Bronchial epithelial cell (primary cell): ENCODE measurements around the gene SYAP1. TPM values are rescaled to one million over a fixed set of nuclear protein-coding genes. Genes with fewer than 3 reads are reported as not detected.

Source experiments
- DNase-seq: peaks from one replicate; pipeline ENCODE4 v3.0.0-alpha.2; 2010; ENCODE audit warnings: low read depth
- FAIRE-seq: peaks from 2 replicates; lab custom pipeline; 2011; peaks lifted over from hg19 to GRCh38; lab: Jason Lieb, UNC
- H3K27me3 ChIP-seq: 2 replicates; pipeline ENCODE4 v1.5.1; 2011; ENCODE audit warnings: low read length; ENCODE audit not compliant: control insufficient read depth, insufficient read depth
- H3K36me3 ChIP-seq: 2 replicates; pipeline ENCODE4 v1.5.1; 2011; ENCODE audit warnings: low read length; ENCODE audit not compliant: control insufficient read depth, insufficient read depth
- H3K4me3 ChIP-seq: 2 replicates; pipeline ENCODE4 v1.5.1; 2011; ENCODE audit warnings: mild to moderate bottlenecking, low read depth, low read length, control low read depth
- CTCF ChIP-seq: IDR thresholded peaks from 2 replicates; pipeline ENCODE4 v1.5.1; 2011; ENCODE audit warnings: mild to moderate bottlenecking, moderate library complexity, low read length, control low read depth, inconsistent platforms; ENCODE audit not compliant: insufficient read depth, severe bottlenecking
- total RNA-seq: library from RNA; depleted of rRNA; stranded (reverse); fragments of >200 nt; gene quantifications from 2 replicates; pipeline ENCODE4 v1.2.1, GENCODE V29; 2014

SYAP1 gene
- total RNA-seq, 1 donor from 2014 or later, result 21.1 TPM

- peak; percentile 64 for TF ChIP-seq CTCF
- Histone ChIP-seq H3K4me3 (no peak overlapping the region), H3K36me3 (peaks cover 3% of the 10 kb centered on the region), H3K27me3 (no peaks in the 10 kb centered on the region)
- FAIRE-seq (no peak), DNase-seq (peak; percentile 32)
Measured at GRCh38 chrX:16695079-16695676, 24.2 kb upstream of the SYAP1 start.

- H3K27me3 ChIP-seq, result no peaks in the 10 kb centered on the region
- H3K36me3 ChIP-seq, result peaks cover under 1% of the 10 kb centered on the region
- no peak for FAIRE-seq
- no peak for DNase-seq
- no peak for TF ChIP-seq CTCF
- no peak overlapping the region for H3K4me3 ChIP-seq
Measured at GRCh38 chrX:16696956-16697355, 22.5 kb upstream of the SYAP1 start.

GRCh38 chrX:16699389-16699788, 20.0 kb upstream of the SYAP1 start:
- Histone ChIP-seq H3K27me3 (no peaks in the 10 kb centered on the region), H3K36me3 (no peaks in the 10 kb centered on the region), H3K4me3 (no peak overlapping the region)
- no peak for FAIRE-seq
- no peak for DNase-seq
- no peak for TF ChIP-seq CTCF

GRCh38 chrX:16700734-16701133, 18.7 kb upstream of the SYAP1 start:
- no peak for TF ChIP-seq CTCF
- Histone ChIP-seq H3K36me3 (no peaks in the 10 kb centered on the region), H3K27me3 (no peaks in the 10 kb centered on the region), H3K4me3 (no peak overlapping the region)
- FAIRE-seq (no peak), DNase-seq (no peak)

GRCh38 chrX:16702700-16703599, 16.5 kb upstream of the SYAP1 start:
- no peaks in the 10 kb centered on the region for H3K36me3 ChIP-seq
- FAIRE-seq, result no peak
- DNase-seq, result no peak

More at GRCh38 chrX:16702700-16703599, 16.5 kb upstream of the SYAP1 start:
- no peak for TF ChIP-seq CTCF
- Histone ChIP-seq H3K4me3 (no peak overlapping the region), H3K27me3 (no peaks in the 10 kb centered on the region)
